Nephron (organoid): ENCODE data around the gene SLC7A8.

Experiments used
- H3K27ac Mint-ChIP-seq, 3 experiments: 2 replicates each; pipeline ENCODE4 v1.8.0; 2020; ENCODE audit warnings: mixed read lengths in 3 of 3, mild to moderate bottlenecking in 2 of 3, moderate library complexity in 1 of 3
- H3K27me3 Mint-ChIP-seq: 2 replicates; pipeline ENCODE4 v1.8.0; 2021; ENCODE audit warnings: low read depth, mild to moderate bottlenecking, moderate library complexity, mixed read lengths
- H3K36me3 Mint-ChIP-seq: 2 replicates; pipeline ENCODE4 v1.8.0; 2020; ENCODE audit warnings: low read depth, mixed read lengths
- H3K4me1 Mint-ChIP-seq: 2 replicates; pipeline ENCODE4 v1.8.0; 2020; ENCODE audit warnings: mixed read lengths
- H3K4me3 Mint-ChIP-seq, 3 experiments: 2 replicates each; pipeline ENCODE4 v1.8.0; 2020; ENCODE audit warnings: mild to moderate bottlenecking in 3 of 3, mixed read lengths in 3 of 3, moderate library complexity in 2 of 3
- H3K9me3 Mint-ChIP-seq: 2 replicates; pipeline ENCODE4 v1.8.0; 2020; ENCODE audit warnings: mixed read lengths
- CTCF ChIP-seq, 3 experiments: fragments of 200-600 bp; sonication (generic); IDR thresholded peaks; one replicate each; pipeline ENCODE4 v1.5.0; 2021; ENCODE audit warnings: antibody characterized with exemption in 3 of 3; ENCODE audit not compliant: unreplicated experiment in 3 of 3

Gene SLC7A8

GRCh38 chr14:23181453-23181852, 2.0 kb downstream of the SLC7A8 start:
- H3K36me3 Mint-ChIP-seq = peaks cover 4% of the 10 kb centered on the region
- H3K9me3 Mint-ChIP-seq = no peaks in the 10 kb centered on the region
- TF ChIP-seq CTCF (IDR thresholded peaks at IDR 0.05; ENCODE audit: unreplicated experiment in 3 of 3) = no peak
- H3K27ac Mint-ChIP-seq = no peak overlapping the region
- peaks cover 4% of the 10 kb centered on the region for H3K27me3 Mint-ChIP-seq
- H3K4me1 Mint-ChIP-seq = peaks cover 31% of the 10 kb centered on the region
- no peak overlapping the region for H3K4me3 Mint-ChIP-seq

GRCh38 chr14:23177181-23177580, 6.3 kb downstream of the SLC7A8 start:
- H3K36me3 Mint-ChIP-seq = peaks cover 14% of the 10 kb centered on the region
- H3K4me1 Mint-ChIP-seq = peaks cover 59% of the 10 kb centered on the region
- TF ChIP-seq CTCF (IDR thresholded peaks at IDR 0.05; ENCODE audit: unreplicated experiment in 3 of 3) = no peak
- peak overlapping the region; percentile 32 to 83 (median 59) for H3K27ac Mint-ChIP-seq
- peak overlapping the region in 1 of 3 experiments; percentile 7 for H3K4me3 Mint-ChIP-seq
- no peaks in the 10 kb centered on the region for H3K9me3 Mint-ChIP-seq
- H3K27me3 Mint-ChIP-seq = peaks cover 8% of the 10 kb centered on the region

GRCh38 chr14:23175823-23176222, 7.6 kb downstream of the SLC7A8 start:
- H3K4me3 Mint-ChIP-seq = no peak overlapping the region
- H3K9me3 Mint-ChIP-seq = no peaks in the 10 kb centered on the region
- H3K27me3 Mint-ChIP-seq = peaks cover 3% of the 10 kb centered on the region
- peak overlapping the region; percentile 68 to 81 (median 70) for H3K27ac Mint-ChIP-seq
- H3K4me1 Mint-ChIP-seq = peaks cover 56% of the 10 kb centered on the region
- peaks cover 19% of the 10 kb centered on the region for H3K36me3 Mint-ChIP-seq
- no peak for TF ChIP-seq CTCF (IDR thresholded peaks at IDR 0.05; ENCODE audit: unreplicated experiment in 3 of 3)

- Mint-ChIP-seq H3K4me1 (peaks cover 53% of the 10 kb centered on the region), H3K9me3 (no peaks in the 10 kb centered on the region), H3K27ac (peak overlapping the region; percentile 79 to 93 (median 81)), H3K36me3 (peaks cover 21% of the 10 kb centered on the region), H3K4me3 (peak overlapping the region in 2 of 3 experiments; percentile 5 to 8), H3K27me3 (peaks cover 3% of the 10 kb centered on the region)
- no peak for TF ChIP-seq CTCF (IDR thresholded peaks at IDR 0.05; ENCODE audit: unreplicated experiment in 3 of 3)
These were observed 8.9 kb downstream of the SLC7A8 start for GRCh38 chr14:23174296-23175184.

- no peaks in the 10 kb centered on the region for H3K9me3 Mint-ChIP-seq
- H3K4me3 Mint-ChIP-seq = no peak overlapping the region
- peak overlapping the region; percentile 79 to 93 (median 81) for H3K27ac Mint-ChIP-seq
- no peak for TF ChIP-seq CTCF (IDR thresholded peaks at IDR 0.05; ENCODE audit: unreplicated experiment in 3 of 3)
- peaks cover 46% of the 10 kb centered on the region for H3K4me1 Mint-ChIP-seq
- peaks cover 3% of the 10 kb centered on the region for H3K27me3 Mint-ChIP-seq
- peaks cover 21% of the 10 kb centered on the region for H3K36me3 Mint-ChIP-seq
These were observed 9.7 kb downstream of the SLC7A8 start for GRCh38 chr14:23173796-23174195.
